ENCODE results near the gene MLNR.

GRCh38 chr13:49217962-49218492 is 2.1 kb upstream of the MLNR start:
- TF ChIP-seq CTCF (IDR thresholded peaks at IDR 0.05; ENCODE audit: poor library complexity) (no peak), EZH2phosphoT487 (IDR thresholded peaks at IDR 0.05; ENCODE audit: low read depth, severe bottlenecking, unreplicated experiment) (no peak), EZH2 (IDR thresholded peaks at IDR 0.05; ENCODE audit: borderline replicate concordance) (no peak)
